ENCODE data around the gene DACH1.

The DACH1 gene

DNA sequence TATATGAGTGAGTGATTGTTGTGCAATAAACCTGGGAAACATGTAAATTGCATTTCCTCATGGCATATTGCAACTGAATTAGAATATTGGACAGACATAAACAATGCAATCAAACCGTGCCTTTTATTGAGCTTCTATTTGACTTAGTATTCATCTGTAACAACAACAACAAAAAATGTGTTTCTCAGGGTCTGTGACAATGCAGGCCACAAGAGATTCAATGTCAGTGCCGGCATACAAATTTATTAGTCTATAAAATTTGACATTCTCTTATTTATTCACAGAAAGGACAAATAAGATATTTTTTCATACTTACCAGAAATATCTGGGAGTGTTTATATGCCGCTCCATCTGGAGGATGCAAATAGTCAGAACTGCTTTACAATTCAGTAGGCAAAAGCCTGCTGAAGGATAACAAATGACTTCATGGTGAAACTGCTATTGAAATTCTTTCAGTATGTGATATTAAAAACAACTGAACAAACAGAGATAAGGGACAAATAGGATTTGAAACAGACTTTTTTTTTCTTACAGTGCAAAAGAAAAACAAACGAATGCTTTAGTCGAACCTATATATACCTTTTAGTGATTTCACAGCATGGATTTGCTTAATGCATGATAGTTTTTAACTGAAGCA lies 77.2 kb downstream of the DACH1 start:
- no peak overlapping the region for H2AFZ ChIP-seq (ENCODE audit: low read depth, low read length)
- no peak overlapping the region for H3K9ac ChIP-seq (ENCODE audit: low read length)
- no peaks in the 10 kb centered on the region for H3K9me3 ChIP-seq (ENCODE audit: insufficient read depth, low read length)
- no peak overlapping the region for H3K27ac ChIP-seq (ENCODE audit: low read length)
- H3K36me3 ChIP-seq (replicated peaks; ENCODE audit: low read depth, low read length): no peaks in the 10 kb centered on the region
- no peak overlapping the region for H3K4me3 ChIP-seq (ENCODE audit: low read length)
- H3K4me1 ChIP-seq (ENCODE audit: low read length): no peaks in the 10 kb centered on the region
- TF ChIP-seq, protein P1, sequence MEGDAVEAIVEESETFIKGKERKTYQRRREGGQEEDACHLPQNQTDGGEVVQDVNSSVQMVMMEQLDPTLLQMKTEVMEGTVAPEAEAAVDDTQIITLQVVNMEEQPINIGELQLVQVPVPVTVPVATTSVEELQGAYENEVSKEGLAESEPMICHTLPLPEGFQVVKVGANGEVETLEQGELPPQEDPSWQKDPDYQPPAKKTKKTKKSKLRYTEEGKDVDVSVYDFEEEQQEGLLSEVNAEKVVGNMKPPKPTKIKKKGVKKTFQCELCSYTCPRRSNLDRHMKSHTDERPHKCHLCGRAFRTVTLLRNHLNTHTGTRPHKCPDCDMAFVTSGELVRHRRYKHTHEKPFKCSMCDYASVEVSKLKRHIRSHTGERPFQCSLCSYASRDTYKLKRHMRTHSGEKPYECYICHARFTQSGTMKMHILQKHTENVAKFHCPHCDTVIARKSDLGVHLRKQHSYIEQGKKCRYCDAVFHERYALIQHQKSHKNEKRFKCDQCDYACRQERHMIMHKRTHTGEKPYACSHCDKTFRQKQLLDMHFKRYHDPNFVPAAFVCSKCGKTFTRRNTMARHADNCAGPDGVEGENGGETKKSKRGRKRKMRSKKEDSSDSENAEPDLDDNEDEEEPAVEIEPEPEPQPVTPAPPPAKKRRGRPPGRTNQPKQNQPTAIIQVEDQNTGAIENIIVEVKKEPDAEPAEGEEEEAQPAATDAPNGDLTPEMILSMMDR (IDR thresholded peaks at IDR 0.05; ENCODE audit: low read depth, low read length): no peak
- TF ChIP-seq EZH2phosphoT487 (IDR thresholded peaks at IDR 0.05; ENCODE audit: low read depth): no peak
- H3K4me2 ChIP-seq (ENCODE audit: low read length): no peak overlapping the region
- no peaks in the 10 kb centered on the region for H4K20me1 ChIP-seq (ENCODE audit: insufficient read depth, low read length)
- no peaks in the 10 kb centered on the region for H3K79me2 ChIP-seq (ENCODE audit: low read length)
- H3K27me3 ChIP-seq (ENCODE audit: low read depth, low read length): no peaks in the 10 kb centered on the region

DNA sequence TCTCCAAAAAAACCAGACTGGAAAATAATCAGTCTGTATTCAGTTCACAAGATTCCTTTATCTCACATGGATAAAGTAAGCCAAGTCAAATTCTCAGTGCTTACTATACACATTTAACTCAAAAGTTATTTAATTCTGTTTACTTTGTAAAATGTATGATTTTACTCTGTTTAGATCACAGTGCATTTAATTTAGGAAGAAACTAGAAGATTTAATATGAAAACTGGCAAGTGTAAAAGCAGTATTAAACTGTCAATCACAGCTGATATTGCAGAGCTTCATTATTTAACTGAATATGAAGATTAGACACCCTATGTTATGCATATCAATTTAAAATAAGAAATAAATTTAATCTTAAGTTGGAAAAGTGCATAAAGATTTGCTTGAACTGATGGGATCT lies 78.0 kb downstream of the DACH1 start:
- Histone ChIP-seq H4K20me1 (ENCODE audit: insufficient read depth, low read length) (no peaks in the 10 kb centered on the region), H3K9ac (ENCODE audit: low read length) (no peak overlapping the region), H3K9me3 (ENCODE audit: insufficient read depth, low read length) (no peaks in the 10 kb centered on the region), H3K4me2 (ENCODE audit: low read length) (no peak overlapping the region), H3K36me3 (replicated peaks; ENCODE audit: low read depth, low read length) (no peaks in the 10 kb centered on the region), H2AFZ (ENCODE audit: low read depth, low read length) (no peak overlapping the region), H3K4me3 (ENCODE audit: low read length) (no peak overlapping the region), H3K4me1 (ENCODE audit: low read length) (no peaks in the 10 kb centered on the region), H3K27me3 (ENCODE audit: low read depth, low read length) (no peaks in the 10 kb centered on the region), H3K79me2 (ENCODE audit: low read length) (no peaks in the 10 kb centered on the region), H3K27ac (ENCODE audit: low read length) (no peak overlapping the region)
- no peak for TF ChIP-seq EZH2phosphoT487 (IDR thresholded peaks at IDR 0.05; ENCODE audit: low read depth)
- TF ChIP-seq, protein P1 (IDR thresholded peaks at IDR 0.05; ENCODE audit: low read depth, low read length): no peak

DNA sequence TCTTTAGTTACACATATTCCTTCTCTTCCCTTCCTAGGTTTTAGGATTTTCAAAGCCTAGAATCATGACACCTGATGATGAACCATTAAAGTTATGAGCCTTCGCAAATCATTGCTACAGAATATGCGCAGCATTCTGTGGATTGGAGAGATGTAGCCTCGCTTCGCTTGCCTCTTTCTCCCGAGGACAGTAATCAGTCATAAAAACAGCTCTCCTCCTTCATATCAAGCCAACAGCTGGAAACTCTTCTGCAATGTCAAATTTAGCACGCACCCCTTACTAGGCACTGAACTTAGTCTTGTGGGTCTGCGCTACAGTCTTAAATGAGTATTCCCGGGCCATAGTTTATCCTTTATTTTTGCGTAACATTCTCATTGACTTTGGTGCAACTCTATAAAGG lies 79.6 kb downstream of the DACH1 start:
- H3K4me1 ChIP-seq (ENCODE audit: low read length): no peaks in the 10 kb centered on the region
- H3K36me3 ChIP-seq (replicated peaks; ENCODE audit: low read depth, low read length): no peaks in the 10 kb centered on the region
- H2AFZ ChIP-seq (ENCODE audit: low read depth, low read length): no peak overlapping the region
- H3K9me3 ChIP-seq (ENCODE audit: insufficient read depth, low read length): no peaks in the 10 kb centered on the region
- TF ChIP-seq, protein P1 (IDR thresholded peaks at IDR 0.05; ENCODE audit: low read depth, low read length): no peak
- no peak for TF ChIP-seq EZH2phosphoT487 (IDR thresholded peaks at IDR 0.05; ENCODE audit: low read depth)
- H3K9ac ChIP-seq (ENCODE audit: low read length): no peak overlapping the region
- H3K4me3 ChIP-seq (ENCODE audit: low read length): no peak overlapping the region
- no peak overlapping the region for H3K27ac ChIP-seq (ENCODE audit: low read length)
- no peak overlapping the region for H3K4me2 ChIP-seq (ENCODE audit: low read length)
- H3K27me3 ChIP-seq (ENCODE audit: low read depth, low read length): no peaks in the 10 kb centered on the region
- H4K20me1 ChIP-seq (ENCODE audit: insufficient read depth, low read length): no peaks in the 10 kb centered on the region
- no peaks in the 10 kb centered on the region for H3K79me2 ChIP-seq (ENCODE audit: low read length)

DNA sequence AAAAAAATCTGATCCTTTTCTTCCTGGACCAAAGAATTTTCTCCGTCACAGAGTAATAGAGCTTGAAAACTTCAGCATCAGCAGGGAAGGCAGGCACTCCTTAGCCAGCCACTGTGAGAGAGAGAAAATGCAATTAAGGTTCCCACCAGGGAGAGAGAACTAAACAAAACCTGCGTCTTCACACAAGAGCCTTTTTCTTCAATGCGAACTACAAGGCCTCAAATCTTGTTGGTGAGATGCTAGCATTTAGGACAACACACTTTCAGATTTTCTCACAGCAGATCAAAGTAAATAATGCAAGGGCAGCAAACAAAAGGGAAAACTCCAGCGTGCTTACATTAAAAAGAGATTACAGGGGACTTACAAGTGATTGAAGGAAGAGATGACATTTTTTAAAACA lies 80.1 kb downstream of the DACH1 start:
- Histone ChIP-seq H3K4me2 (ENCODE audit: low read length) (no peak overlapping the region), H3K9me3 (ENCODE audit: insufficient read depth, low read length) (no peaks in the 10 kb centered on the region), H3K4me3 (ENCODE audit: low read length) (no peak overlapping the region), H3K27ac (ENCODE audit: low read length) (no peak overlapping the region), H3K36me3 (replicated peaks; ENCODE audit: low read depth, low read length) (no peaks in the 10 kb centered on the region), H3K79me2 (ENCODE audit: low read length) (no peaks in the 10 kb centered on the region), H3K4me1 (ENCODE audit: low read length) (no peaks in the 10 kb centered on the region), H4K20me1 (ENCODE audit: insufficient read depth, low read length) (no peaks in the 10 kb centered on the region), H3K9ac (ENCODE audit: low read length) (no peak overlapping the region), H2AFZ (ENCODE audit: low read depth, low read length) (no peak overlapping the region), H3K27me3 (ENCODE audit: low read depth, low read length) (no peaks in the 10 kb centered on the region)
- TF ChIP-seq, protein P1 (IDR thresholded peaks at IDR 0.05; ENCODE audit: low read depth, low read length): no peak
- no peak for TF ChIP-seq EZH2phosphoT487 (IDR thresholded peaks at IDR 0.05; ENCODE audit: low read depth)
